ENCODE results near the gene NOX3. TPM values are rescaled to one million over a fixed set of nuclear protein-coding genes. Genes with fewer than 3 reads are reported as not detected.
A peak's percentile ranks its signal among the peaks of the same experiment; 100 is the strongest.

The NOX3 gene
- total and polyA plus RNA-seq, 9 of the 15 experiments (the other 6 are each of a cell fraction or from before 2014, with no cell fraction given) = not detected

- H3K27me3 ChIP-seq (ENCODE audit: control insufficient read depth in 2 of 2, insufficient read depth in 2 of 2, low read length in 2 of 2) = no peaks in the 10 kb centered on the region
- in situ Hi-C loops (cut with MboI) (no loop called here), intact Hi-C loops (cut with micrococcal nuclease) (no loop called here)
- TF ChIP-seq ZNF184 (CRISPR knock-in tag; IDR thresholded peaks at IDR 0.05) (peak; percentile 66; the same call in 1 of the 2 replicates), RUNX1 (IDR thresholded peaks at IDR 0.05; ENCODE audit: low read depth) (no peak), PHB (CRISPR knock-in tag; IDR thresholded peaks at IDR 0.05) (no peak), RBM25 (IDR thresholded peaks at IDR 0.05; ENCODE audit: low read depth, low read length, severe bottlenecking) (peak; percentile 52), KLF13 (tag; IDR thresholded peaks at IDR 0.05; ENCODE audit: borderline replicate concordance, low read depth) (no peak)
- H3K4me1 ChIP-seq (replicated peaks in 1 of 2; ENCODE audit: control insufficient read depth in 2 of 2, insufficient read depth in 2 of 2, low read length in 2 of 2) = no peaks in the 10 kb centered on the region
- peaks cover 3% of the 10 kb centered on the region; the same call in 1 of the 2 replicates for H3K9me3 ChIP-seq (replicated peaks; ENCODE audit: control insufficient read depth, insufficient read depth, low read depth, low read length)
- no peak overlapping the region for H3K4me2 ChIP-seq (ENCODE audit: insufficient read depth, low read length)
- no peaks in the 10 kb centered on the region for H3K79me2 ChIP-seq (ENCODE audit: control insufficient read depth, insufficient read depth, low read length)
- no peak for DNase-seq (ENCODE audit: extremely low read depth in 1 of 4, low spot score in 3 of 4)
- H4K20me1 ChIP-seq (replicated peaks; ENCODE audit: control insufficient read depth, insufficient read depth, low read length) = no peaks in the 10 kb centered on the region
- no peaks in the 10 kb centered on the region for H3K9me1 ChIP-seq (ENCODE audit: control insufficient read depth, insufficient read depth, low read length)
- H3K4me3 ChIP-seq = no peak overlapping the region
- H2AFZ ChIP-seq (ENCODE audit: low read depth, low read length) = no peak overlapping the region
- H3K27ac ChIP-seq (ENCODE audit: extremely low read depth, low read depth, low read length) = no peak overlapping the region
- ChIA-PET POLR2A (no interaction called here), CTCF (ENCODE audit: low intra/inter-chr PET ratio) (no interaction called here)
- H3K36me3 ChIP-seq (ENCODE audit: control insufficient read depth, insufficient read depth, low read length) = no peaks in the 10 kb centered on the region
- 9% methylated on average over 1 of the region's 1 CpG for WGBS (ENCODE audit: insufficient coverage, low coverage, missing lambda C conversion rate)
- no peak for FAIRE-seq
- no peak for ATAC-seq
- no TSS peak for BruUV-seq (replicated peaks)
- H3K9ac ChIP-seq (ENCODE audit: insufficient read depth in 1 of 2, low read depth in 2 of 2, low read length in 2 of 2) = no peak overlapping the region
Measured at GRCh38 chr6:155502393-155502792, 46.8 kb upstream of the NOX3 start.

DNA sequence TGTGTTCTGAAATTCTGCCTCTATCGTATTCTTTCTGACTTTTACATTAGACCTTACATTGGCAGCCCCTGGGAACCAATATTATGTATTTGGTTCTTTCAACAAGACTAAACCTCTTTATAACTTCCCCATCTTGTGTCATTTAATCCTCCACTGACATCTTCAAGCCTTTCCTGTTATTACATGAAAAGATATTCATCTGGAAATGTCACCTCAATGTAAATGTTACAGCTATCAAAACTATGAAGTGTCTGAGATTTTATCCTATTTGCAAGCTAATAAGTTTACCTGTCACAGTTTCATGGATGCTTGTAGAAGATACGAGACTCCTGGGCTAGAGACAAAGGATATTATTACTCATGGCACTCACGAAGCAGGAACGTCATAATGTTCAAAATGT, 43.9 kb upstream of the NOX3 start:
- Histone ChIP-seq H3K27me3 (ENCODE audit: control insufficient read depth in 2 of 2, insufficient read depth in 2 of 2, low read length in 2 of 2) (no peaks in the 10 kb centered on the region), H3K36me3 (ENCODE audit: control insufficient read depth, insufficient read depth, low read length) (no peaks in the 10 kb centered on the region), H3K9ac (ENCODE audit: insufficient read depth in 1 of 2, low read depth in 2 of 2, low read length in 2 of 2) (no peak overlapping the region), H4K20me1 (replicated peaks; ENCODE audit: control insufficient read depth, insufficient read depth, low read length) (no peaks in the 10 kb centered on the region), H2AFZ (ENCODE audit: low read depth, low read length) (no peak overlapping the region), H3K79me2 (ENCODE audit: control insufficient read depth, insufficient read depth, low read length) (no peaks in the 10 kb centered on the region), H3K4me1 (replicated peaks in 1 of 2; ENCODE audit: control insufficient read depth in 2 of 2, insufficient read depth in 2 of 2, low read length in 2 of 2) (no peaks in the 10 kb centered on the region), H3K4me3 (no peak overlapping the region), H3K9me1 (ENCODE audit: control insufficient read depth, insufficient read depth, low read length) (no peaks in the 10 kb centered on the region), H3K4me2 (ENCODE audit: insufficient read depth, low read length) (no peak overlapping the region), H3K27ac (ENCODE audit: extremely low read depth, low read depth, low read length) (no peak overlapping the region), H3K9me3 (replicated peaks; ENCODE audit: control insufficient read depth, insufficient read depth, low read depth, low read length) (peaks cover 3% of the 10 kb centered on the region)
- in situ Hi-C loops (cut with MboI) = no loop called here
- POLR2A ChIA-PET = no interaction called here
- FAIRE-seq (no peak), ATAC-seq (no peak), DNase-seq (ENCODE audit: extremely low read depth in 1 of 4, low spot score in 3 of 4) (no peak)
- CTCF ChIA-PET (ENCODE audit: low intra/inter-chr PET ratio) = no interaction called here
- intact Hi-C loops (cut with micrococcal nuclease) = no loop called here
- WGBS (ENCODE audit: insufficient coverage, low coverage, missing lambda C conversion rate) = 1% methylated on average over 4 of the region's 4 CpGs
- BruUV-seq (replicated peaks) = no TSS peak
- TF ChIP-seq CTBP1 (IDR thresholded peaks at IDR 0.05; ENCODE audit: borderline replicate concordance) (no peak), AFF1 (IDR thresholded peaks at IDR 0.05; ENCODE audit: low read depth in 1 of 2, partially characterized antibody in 2 of 2) (no peak), ELK3 (CRISPR knock-in tag; IDR thresholded peaks at IDR 0.05) (no peak), SP2 (IDR thresholded peaks at IDR 0.05; ENCODE audit: extremely low read depth, low read depth, low read length, poor library complexity, severe bottlenecking) (no peak), ZNF232 (CRISPR knock-in tag; IDR thresholded peaks at IDR 0.05) (no peak), DPF2 (IDR thresholded peaks at IDR 0.05) (no peak)

Measured in K562 (cell line).